ENCODE data around the gene VWC2L. TPM values are rescaled to one million over a fixed set of nuclear protein-coding genes. Genes with fewer than 3 reads are reported as not detected.

Gene VWC2L
- total and polyA plus RNA-seq, 4 donors = 3.0 to 17.1 (median 6.7) TPM

DNA sequence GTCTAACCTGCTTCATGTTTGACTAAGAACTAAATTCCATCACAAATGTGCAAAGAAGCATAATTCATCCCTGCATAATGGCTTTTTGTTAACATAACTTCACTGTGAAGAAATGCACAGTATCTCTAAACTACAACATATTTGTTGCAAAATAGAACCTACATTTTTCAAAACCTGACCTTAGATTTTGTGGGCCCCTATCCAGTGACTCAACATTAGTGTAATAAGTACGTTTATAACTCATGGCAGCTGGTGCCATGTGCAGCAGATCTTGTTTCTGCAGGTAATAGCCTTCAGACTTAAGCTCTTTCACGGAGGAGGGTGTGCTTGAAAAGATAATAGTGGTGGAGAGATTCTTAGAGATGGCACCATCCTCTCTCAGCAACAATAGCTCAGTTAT is 28.6 kb upstream of the VWC2L start:
- Histone ChIP-seq H3K27ac (ENCODE audit: low read depth, low read length) (no peak overlapping the region), H3K4me3 (ENCODE audit: low read depth, low read length) (no peak overlapping the region), H3K27me3 (ENCODE audit: control insufficient read depth, insufficient read depth, low read length) (no peaks in the 10 kb centered on the region), H3K36me3 (ENCODE audit: control insufficient read depth, insufficient read depth, low read length) (no peaks in the 10 kb centered on the region), H3K9me3 (ENCODE audit: control insufficient read depth, insufficient read depth, low read length) (no peaks in the 10 kb centered on the region), H3K4me1 (ENCODE audit: control insufficient read depth, insufficient read depth, low read length) (no peaks in the 10 kb centered on the region)
- DNase-seq (ENCODE audit: low read depth in 4 of 6, low spot score in 6 of 6) = no peak
- WGBS (ENCODE audit: insufficient coverage) = no CpG with 5 or more reads among the region's 2 CpGs

DNA sequence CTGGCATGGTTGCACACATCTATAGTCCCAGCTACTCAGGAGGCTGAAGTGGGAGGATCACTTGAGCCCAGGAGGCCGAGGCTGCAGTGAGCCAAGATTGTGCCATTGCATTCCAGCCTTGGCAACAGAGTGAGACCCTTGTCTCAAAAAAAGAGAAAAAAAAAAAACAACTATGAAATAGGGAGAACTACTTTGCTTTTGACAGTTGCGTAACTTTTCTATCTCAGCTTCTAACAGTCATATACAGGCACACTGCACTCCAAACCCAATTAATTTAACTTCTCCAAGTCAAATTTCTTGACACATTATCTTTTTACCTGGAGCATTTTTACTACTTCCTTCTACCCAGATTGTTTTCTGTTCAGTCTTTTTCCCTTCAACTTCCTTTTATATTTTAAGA is 24.1 kb upstream of the VWC2L start:
- no peaks in the 10 kb centered on the region for H3K27me3 ChIP-seq (ENCODE audit: control insufficient read depth, insufficient read depth, low read length)

DNA sequence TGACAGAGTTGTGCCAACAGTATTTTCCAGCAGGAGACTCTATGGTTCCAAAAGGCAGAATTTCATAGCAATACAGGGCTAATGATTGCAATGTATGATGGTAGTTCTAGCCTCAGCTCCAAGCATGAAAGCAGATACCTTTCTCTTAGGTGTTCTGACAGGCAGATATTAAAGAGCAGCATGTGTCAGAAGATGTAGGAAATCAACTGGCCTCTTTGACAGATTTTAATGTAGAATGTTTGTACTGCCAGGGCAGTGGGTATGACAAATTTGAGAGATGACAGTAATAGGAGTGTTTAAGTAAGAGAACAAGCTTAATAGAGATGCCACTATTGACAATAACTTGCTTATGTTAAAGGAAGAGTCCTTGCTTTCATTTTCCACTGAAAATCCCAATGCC is 21.5 kb upstream of the VWC2L start:
- Histone ChIP-seq H3K36me3 (ENCODE audit: control insufficient read depth, insufficient read depth, low read length) (no peaks in the 10 kb centered on the region), H3K27ac (ENCODE audit: low read depth, low read length) (no peak overlapping the region), H3K9me3 (ENCODE audit: control insufficient read depth, insufficient read depth, low read length) (no peaks in the 10 kb centered on the region), H3K27me3 (ENCODE audit: control insufficient read depth, insufficient read depth, low read length) (no peaks in the 10 kb centered on the region), H3K4me1 (ENCODE audit: control insufficient read depth, insufficient read depth, low read length) (no peaks in the 10 kb centered on the region), H3K4me3 (ENCODE audit: low read depth, low read length) (no peak overlapping the region)
- no peak for DNase-seq (ENCODE audit: low read depth in 4 of 6, low spot score in 6 of 6)

More for the DNA sequence above, 24.1 kb upstream of the VWC2L start:
- WGBS (ENCODE audit: insufficient coverage) = 100% methylated on average over 2 of the region's 2 CpGs
- Histone ChIP-seq H3K4me3 (ENCODE audit: low read depth, low read length) (no peak overlapping the region), H3K9me3 (ENCODE audit: control insufficient read depth, insufficient read depth, low read length) (no peaks in the 10 kb centered on the region), H3K27ac (ENCODE audit: low read depth, low read length) (no peak overlapping the region), H3K36me3 (ENCODE audit: control insufficient read depth, insufficient read depth, low read length) (no peaks in the 10 kb centered on the region), H3K4me1 (ENCODE audit: control insufficient read depth, insufficient read depth, low read length) (no peaks in the 10 kb centered on the region)
- no peak for DNase-seq (ENCODE audit: low read depth in 4 of 6, low spot score in 6 of 6)

DNA sequence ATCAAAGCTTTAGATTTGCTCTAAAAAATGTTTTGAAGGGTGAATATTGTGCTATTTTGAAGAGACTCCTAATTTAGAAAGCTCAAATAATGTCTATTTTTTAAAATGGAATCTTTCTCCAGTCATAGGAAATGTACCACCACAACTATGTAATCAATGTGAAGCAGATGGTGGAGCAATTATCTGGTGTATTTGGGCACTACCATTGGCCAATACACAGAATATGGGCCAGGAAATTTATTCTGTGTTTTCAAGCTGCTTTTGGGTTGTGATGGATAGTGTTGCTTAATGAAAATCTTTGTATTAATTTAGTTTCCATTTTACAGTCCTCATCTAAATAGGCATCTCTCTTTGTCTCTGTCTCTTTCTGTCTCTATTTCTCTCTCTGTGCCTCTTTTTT is 17.1 kb upstream of the VWC2L start:
- DNase-seq (ENCODE audit: low read depth in 4 of 6, low spot score in 6 of 6) = no peak
- no peaks in the 10 kb centered on the region for H3K4me1 ChIP-seq (ENCODE audit: control insufficient read depth, insufficient read depth, low read length)
- no peaks in the 10 kb centered on the region for H3K36me3 ChIP-seq (ENCODE audit: control insufficient read depth, insufficient read depth, low read length)
- H3K4me3 ChIP-seq (ENCODE audit: low read depth, low read length) = no peak overlapping the region
- no peak overlapping the region for H3K27ac ChIP-seq (ENCODE audit: low read depth, low read length)
- H3K9me3 ChIP-seq (ENCODE audit: control insufficient read depth, insufficient read depth, low read length) = no peaks in the 10 kb centered on the region
- H3K27me3 ChIP-seq (ENCODE audit: control insufficient read depth, insufficient read depth, low read length) = no peaks in the 10 kb centered on the region

DNA sequence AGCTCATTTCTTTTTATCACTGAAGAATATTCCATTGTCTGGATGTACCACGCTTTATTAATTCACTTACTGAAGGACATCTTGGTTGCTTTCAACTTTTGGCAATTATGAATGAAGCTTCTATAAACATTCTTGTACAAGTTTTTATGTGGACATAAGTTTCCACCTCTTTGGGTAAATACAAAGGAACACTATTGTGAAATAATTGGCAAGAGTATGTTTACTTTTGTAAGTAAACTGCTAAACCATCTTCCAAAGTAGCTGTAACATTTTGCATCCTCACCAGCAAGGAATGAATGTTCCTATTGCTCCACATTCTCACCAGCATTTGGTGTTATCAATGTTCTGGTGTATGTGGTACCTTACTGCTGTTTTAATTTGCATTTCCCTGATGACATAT is 15.8 kb upstream of the VWC2L start:
- no peak for DNase-seq (ENCODE audit: low read depth in 4 of 6, low spot score in 6 of 6)
- no CpG with 5 or more reads among the region's 1 CpG for WGBS (ENCODE audit: insufficient coverage)
- no peaks in the 10 kb centered on the region for H3K36me3 ChIP-seq (ENCODE audit: control insufficient read depth, insufficient read depth, low read length)
- H3K27ac ChIP-seq (ENCODE audit: low read depth, low read length) = no peak overlapping the region
- no peak overlapping the region for H3K4me3 ChIP-seq (ENCODE audit: low read depth, low read length)
- no peaks in the 10 kb centered on the region for H3K27me3 ChIP-seq (ENCODE audit: control insufficient read depth, insufficient read depth, low read length)
- H3K9me3 ChIP-seq (ENCODE audit: control insufficient read depth, insufficient read depth, low read length) = no peaks in the 10 kb centered on the region
- no peaks in the 10 kb centered on the region for H3K4me1 ChIP-seq (ENCODE audit: control insufficient read depth, insufficient read depth, low read length)

DNA sequence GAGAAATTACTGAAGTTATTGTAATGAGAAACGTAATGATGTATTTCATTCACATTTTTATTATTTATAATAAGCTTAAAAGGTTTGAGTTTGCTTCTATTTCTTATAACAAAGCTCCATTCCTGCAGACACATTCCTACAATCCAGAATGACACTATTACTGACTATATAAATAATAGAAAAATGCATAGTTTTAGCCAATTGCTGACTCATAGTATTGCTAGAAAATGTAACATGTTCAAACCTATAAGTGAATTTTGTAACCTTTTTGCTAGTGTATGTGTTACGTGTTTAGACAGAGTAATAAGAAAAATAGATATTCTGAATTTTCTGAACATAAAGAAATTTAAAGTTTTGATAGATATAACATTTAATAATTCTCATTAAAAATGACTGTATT is 9.3 kb upstream of the VWC2L start:
- Histone ChIP-seq H3K36me3 (ENCODE audit: control insufficient read depth, insufficient read depth, low read length) (no peaks in the 10 kb centered on the region), H3K27ac (ENCODE audit: low read depth, low read length) (no peak overlapping the region), H3K27me3 (ENCODE audit: control insufficient read depth, insufficient read depth, low read length) (no peaks in the 10 kb centered on the region), H3K4me1 (ENCODE audit: control insufficient read depth, insufficient read depth, low read length) (no peaks in the 10 kb centered on the region), H3K9me3 (ENCODE audit: control insufficient read depth, insufficient read depth, low read length) (no peaks in the 10 kb centered on the region), H3K4me3 (ENCODE audit: low read depth, low read length) (no peak overlapping the region)
- DNase-seq (ENCODE audit: low read depth in 4 of 6, low spot score in 6 of 6) = no peak
- WGBS (ENCODE audit: insufficient coverage) = no CpG with 5 or more reads among the region's 2 CpGs

DNA sequence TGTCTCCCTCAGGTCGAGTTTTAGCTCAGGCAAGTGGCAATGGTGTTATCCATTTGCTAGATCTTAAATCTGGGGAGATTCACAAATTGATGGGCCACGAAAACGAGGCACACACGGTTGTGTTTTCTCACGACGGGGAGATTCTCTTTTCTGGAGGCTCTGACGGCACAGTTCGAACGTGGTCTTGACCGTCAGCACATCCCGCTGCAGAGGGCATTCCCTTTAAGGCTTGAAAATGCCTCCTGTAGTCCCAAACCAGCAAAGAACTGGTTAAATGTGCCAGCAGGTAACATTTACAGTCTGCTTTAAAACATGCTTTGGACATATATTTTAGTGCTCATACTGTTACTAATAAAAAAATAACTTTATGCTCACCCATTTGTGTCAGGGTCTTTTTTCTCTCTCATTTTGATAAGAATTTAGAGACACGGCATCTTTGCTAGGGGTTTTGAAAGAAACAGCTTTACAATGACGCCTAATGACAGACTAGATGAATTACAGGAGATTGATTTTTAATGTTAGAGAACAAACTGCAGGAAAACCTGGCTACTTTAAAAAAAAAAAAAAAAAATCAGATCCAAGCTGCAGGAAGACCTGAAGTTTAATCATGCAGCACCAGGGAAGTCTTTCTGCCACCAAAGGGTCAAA is 602 bp upstream of the VWC2L start:
- H3K36me3 ChIP-seq (ENCODE audit: control insufficient read depth, insufficient read depth, low read length) = no peaks in the 10 kb centered on the region
- WGBS (ENCODE audit: insufficient coverage) = 28% methylated on average over 11 of the region's 13 CpGs
- DNase-seq (ENCODE audit: low read depth in 4 of 6, low spot score in 6 of 6) = peak in 3 of 6 donors; percentile 17 to 87 (median 47)
- H3K27me3 ChIP-seq (ENCODE audit: control insufficient read depth, insufficient read depth, low read length) = no peaks in the 10 kb centered on the region
- no peak overlapping the region for H3K27ac ChIP-seq (ENCODE audit: low read depth, low read length)
- peak overlapping the region; percentile 30 for H3K4me3 ChIP-seq (ENCODE audit: low read depth, low read length)
- no peaks in the 10 kb centered on the region for H3K9me3 ChIP-seq (ENCODE audit: control insufficient read depth, insufficient read depth, low read length)
- no peaks in the 10 kb centered on the region for H3K4me1 ChIP-seq (ENCODE audit: control insufficient read depth, insufficient read depth, low read length)

DNA sequence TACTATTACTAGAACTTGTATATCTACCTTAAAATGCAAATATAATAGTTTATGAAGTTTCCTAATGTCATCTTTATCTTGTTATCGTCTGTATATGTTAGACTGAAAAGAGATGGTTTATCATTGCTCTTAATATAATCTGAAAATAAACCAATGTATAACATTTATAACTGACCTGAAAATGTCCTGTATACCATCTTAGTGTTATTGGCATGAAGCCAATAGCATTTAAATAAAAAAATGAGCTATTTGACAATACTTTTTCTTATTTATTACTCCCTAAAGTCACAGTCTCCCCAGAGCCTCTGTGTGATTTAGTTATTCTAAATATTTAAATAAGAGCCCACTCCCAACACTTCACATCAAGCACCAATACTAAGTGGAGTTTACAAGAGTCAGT is 1.8 kb downstream of the VWC2L start:
- Histone ChIP-seq H3K9me3 (ENCODE audit: control insufficient read depth, insufficient read depth, low read length) (no peaks in the 10 kb centered on the region), H3K27ac (ENCODE audit: low read depth, low read length) (no peak overlapping the region), H3K4me3 (ENCODE audit: low read depth, low read length) (no peak overlapping the region), H3K36me3 (ENCODE audit: control insufficient read depth, insufficient read depth, low read length) (no peaks in the 10 kb centered on the region), H3K4me1 (ENCODE audit: control insufficient read depth, insufficient read depth, low read length) (no peaks in the 10 kb centered on the region), H3K27me3 (ENCODE audit: control insufficient read depth, insufficient read depth, low read length) (no peaks in the 10 kb centered on the region)
- DNase-seq (ENCODE audit: low read depth in 4 of 6, low spot score in 6 of 6) = peak in 1 of 6 donors; percentile 26
- WGBS (ENCODE audit: insufficient coverage) = no CpG with 5 or more reads among the region's 1 CpG

DNA sequence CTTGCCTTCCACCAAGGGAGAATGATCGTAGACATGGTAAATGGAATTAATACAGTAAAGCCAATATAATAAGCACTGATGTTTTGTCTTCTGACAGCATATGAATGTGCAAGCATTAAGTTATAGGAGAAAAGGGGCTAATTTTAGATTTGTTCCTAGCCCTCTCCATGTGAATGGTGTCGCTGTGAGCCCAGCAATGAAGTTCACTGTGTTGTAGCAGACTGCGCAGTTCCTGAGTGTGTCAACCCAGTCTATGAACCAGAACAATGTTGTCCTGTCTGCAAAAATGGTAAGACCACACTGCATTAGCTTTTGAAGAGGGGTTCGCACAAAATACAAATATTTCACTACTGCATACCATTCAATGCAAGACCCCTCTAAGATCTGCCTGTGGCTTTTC is 25.6 kb downstream of the VWC2L start:
- Histone ChIP-seq H3K4me3 (ENCODE audit: low read depth, low read length) (no peak overlapping the region), H3K4me1 (ENCODE audit: control insufficient read depth, insufficient read depth, low read length) (no peaks in the 10 kb centered on the region), H3K27me3 (ENCODE audit: control insufficient read depth, insufficient read depth, low read length) (no peaks in the 10 kb centered on the region), H3K36me3 (ENCODE audit: control insufficient read depth, insufficient read depth, low read length) (no peaks in the 10 kb centered on the region), H3K9me3 (ENCODE audit: control insufficient read depth, insufficient read depth, low read length) (no peaks in the 10 kb centered on the region), H3K27ac (ENCODE audit: low read depth, low read length) (no peak overlapping the region)
- 96% methylated on average over 2 of the region's 4 CpGs for WGBS (ENCODE audit: insufficient coverage)
- no peak for DNase-seq (ENCODE audit: low read depth in 4 of 6, low spot score in 6 of 6)

DNA sequence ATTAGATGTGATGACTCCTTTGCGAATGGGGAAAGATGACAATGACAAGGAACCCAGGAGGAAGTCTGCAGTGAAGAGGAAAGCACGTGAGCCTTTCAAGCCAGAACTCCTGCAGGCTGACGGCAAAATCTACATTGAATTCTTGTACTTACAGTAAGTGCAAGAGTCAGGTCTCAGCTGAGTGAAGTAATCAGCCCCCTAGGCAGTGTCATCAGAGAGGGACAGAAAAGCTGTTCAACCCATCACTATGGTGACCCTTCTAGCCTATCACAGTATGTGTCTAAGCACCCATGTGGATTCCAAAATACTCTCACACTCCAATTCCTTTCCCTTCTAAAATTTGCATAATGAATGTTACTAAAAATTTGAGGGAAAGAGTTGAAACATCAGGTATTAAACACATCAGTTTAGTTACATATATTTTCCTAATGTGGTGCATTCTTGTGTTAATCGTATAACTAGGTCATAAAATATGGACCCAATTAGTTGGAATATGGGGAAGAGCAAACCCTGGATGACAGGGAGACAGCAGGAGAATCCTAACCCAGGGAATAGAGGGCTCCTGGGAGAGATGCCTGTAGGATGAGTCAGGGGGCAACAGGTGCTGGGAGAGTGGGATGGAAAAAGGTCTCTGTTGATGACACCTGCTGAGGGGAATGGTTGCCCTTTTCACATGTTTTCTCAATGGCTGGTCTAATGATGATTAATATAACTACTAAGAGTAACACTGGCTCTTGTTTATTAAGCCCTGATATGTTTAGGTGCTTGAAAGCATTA is 39.5 kb downstream of the VWC2L start:
- Histone ChIP-seq H3K27ac (ENCODE audit: low read depth, low read length) (no peak overlapping the region), H3K4me1 (ENCODE audit: control insufficient read depth, insufficient read depth, low read length) (no peaks in the 10 kb centered on the region), H3K36me3 (ENCODE audit: control insufficient read depth, insufficient read depth, low read length) (no peaks in the 10 kb centered on the region), H3K27me3 (ENCODE audit: control insufficient read depth, insufficient read depth, low read length) (no peaks in the 10 kb centered on the region), H3K9me3 (ENCODE audit: control insufficient read depth, insufficient read depth, low read length) (no peaks in the 10 kb centered on the region), H3K4me3 (ENCODE audit: low read depth, low read length) (no peak overlapping the region)
- WGBS (ENCODE audit: insufficient coverage) = 81% methylated on average over 4 of the region's 4 CpGs
- DNase-seq (ENCODE audit: low read depth in 4 of 6, low spot score in 6 of 6) = no peak

All from spinal cord (tissue), 10 donors.